ENCODE data around the gene GXYLT2.
"Not testable (repeated sequence)": the region's sequence is repeated elsewhere in the genome, so short reads cannot be mapped to it uniquely, and the experiment has no call there.

GXYLT2 gene

GRCh38 chr3:72991522-72991921 is 103.7 kb downstream of the GXYLT2 start:
- peaks cover 4% of the 10 kb centered on the region for H3K27me3 Mint-ChIP-seq
- DNase-seq (ENCODE audit: low spot score in 2 of 2) (no peak), ATAC-seq (ENCODE audit: low read depth) (no peak)
- H3K4me1 Mint-ChIP-seq: no peaks in the 10 kb centered on the region
- no peak overlapping the region for H3K4me3 Mint-ChIP-seq
- H3K27ac Mint-ChIP-seq: no peak overlapping the region
- no peaks in the 10 kb centered on the region for H3K36me3 Mint-ChIP-seq
- H3K9me3 Mint-ChIP-seq: no peaks in the 10 kb centered on the region

DNA sequence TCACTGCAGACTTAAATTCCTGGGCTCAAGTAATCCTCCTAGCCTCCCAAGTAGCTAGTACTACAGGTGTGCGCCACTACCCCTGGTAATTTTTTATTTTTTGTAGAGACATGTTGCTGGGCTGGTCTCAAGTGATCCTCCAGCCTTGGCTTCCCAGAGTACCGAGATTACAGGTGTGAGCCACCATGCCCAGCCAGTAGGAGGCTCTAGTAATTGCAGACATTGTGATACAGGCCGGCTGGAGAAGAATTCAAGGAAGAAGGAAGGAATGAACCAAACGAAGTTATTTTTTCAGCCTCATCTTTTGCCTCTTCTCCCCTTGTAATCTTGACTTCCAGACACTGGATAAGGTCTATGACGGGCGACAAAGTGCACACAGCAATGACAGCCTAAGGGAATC is 105.5 kb downstream of the GXYLT2 start:
- no peaks in the 10 kb centered on the region for H3K9me3 Mint-ChIP-seq
- peaks cover 2% of the 10 kb centered on the region for H3K36me3 Mint-ChIP-seq
- DNase-seq (ENCODE audit: low spot score in 2 of 2) (no peak), ATAC-seq (ENCODE audit: low read depth) (no peak)
- H3K27me3 Mint-ChIP-seq: peaks cover 3% of the 10 kb centered on the region
- no peak overlapping the region for H3K27ac Mint-ChIP-seq
- H3K4me3 Mint-ChIP-seq: no peak overlapping the region
- peaks cover 9% of the 10 kb centered on the region for H3K4me1 Mint-ChIP-seq

- H3K9me3 Mint-ChIP-seq: no peaks in the 10 kb centered on the region
- H3K4me3 Mint-ChIP-seq: peak overlapping the region; percentile 50
- peaks cover 5% of the 10 kb centered on the region for H3K36me3 Mint-ChIP-seq
- peaks cover 19% of the 10 kb centered on the region for H3K4me1 Mint-ChIP-seq
- peaks cover 3% of the 10 kb centered on the region for H3K27me3 Mint-ChIP-seq
- ATAC-seq (ENCODE audit: low read depth) (no peak), DNase-seq (ENCODE audit: low spot score in 2 of 2) (no peak)
- H3K27ac Mint-ChIP-seq: no peak overlapping the region
These were observed 107.5 kb downstream of the GXYLT2 start for GRCh38 chr3:72995337-72995736.

- Mint-ChIP-seq H3K27ac (peak overlapping the region; percentile 87), H3K36me3 (peaks cover 9% of the 10 kb centered on the region), H3K9me3 (no peaks in the 10 kb centered on the region), H3K4me1 (peaks cover 24% of the 10 kb centered on the region), H3K4me3 (peak overlapping the region; percentile 85), H3K27me3 (peaks cover 1% of the 10 kb centered on the region)
- DNase-seq (ENCODE audit: low spot score in 2 of 2) (no peak), ATAC-seq (ENCODE audit: low read depth) (no peak)
These were observed 108.3 kb downstream of the GXYLT2 start for GRCh38 chr3:72996121-72996472.

DNA sequence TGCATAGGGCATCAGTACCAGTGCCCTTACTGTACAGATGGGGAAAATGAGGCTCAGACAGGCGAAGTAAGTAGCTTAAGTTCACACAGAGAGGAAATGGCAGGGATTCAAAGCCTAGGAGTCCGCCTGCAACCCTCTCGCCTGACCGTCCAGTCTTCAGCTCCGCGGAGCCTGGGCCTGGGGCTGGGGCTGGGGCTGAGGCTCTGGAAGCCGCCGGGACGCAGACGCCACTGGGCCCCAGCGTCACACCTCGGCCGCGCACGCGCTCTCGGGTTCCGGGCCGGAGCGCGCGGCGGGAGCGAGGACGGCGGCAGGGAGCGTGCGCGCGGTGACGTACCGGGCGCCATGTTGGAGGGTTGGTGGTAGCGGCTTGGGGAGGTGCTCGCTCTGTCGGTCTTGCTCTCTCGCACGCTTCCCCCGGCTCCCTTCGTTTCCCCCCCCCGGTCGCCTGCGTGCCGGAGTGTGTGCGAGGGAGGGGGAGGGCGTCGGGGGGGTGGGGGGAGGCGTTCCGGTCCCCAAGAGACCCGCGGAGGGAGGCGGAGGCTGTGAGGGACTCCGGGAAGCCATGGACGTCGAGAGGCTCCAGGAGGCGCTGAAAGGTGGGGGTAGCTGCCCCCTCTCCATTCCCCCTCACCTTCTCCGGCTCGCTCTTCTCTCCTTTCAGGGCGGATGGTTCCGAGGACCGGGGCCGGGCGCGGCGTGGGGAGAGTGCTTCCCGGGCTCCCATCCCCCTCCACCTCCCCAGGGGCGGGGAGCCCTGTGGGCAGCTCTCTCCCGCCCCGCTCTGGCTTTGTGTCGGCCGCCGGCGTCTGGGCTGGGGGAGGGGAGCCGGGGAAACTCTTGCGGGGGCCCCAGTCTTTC is 108.9 kb downstream of the GXYLT2 start, which contains the start of gene PPP4R2:
PPP4R2 (plus strand) TSS at position 339 of the 861 bp plus-strand sequence; CDS start at position 566, 227 bp downstream.
- peak; percentile 89 for ATAC-seq (ENCODE audit: low read depth)
- Mint-ChIP-seq H3K4me1 (peaks cover 27% of the 10 kb centered on the region), H3K36me3 (peaks cover 11% of the 10 kb centered on the region), H3K27me3 (no peaks in the 10 kb centered on the region), H3K4me3 (peak within 1 kb of the TSS; percentile 85), H3K9me3 (no peaks in the 10 kb centered on the region), H3K27ac (peak within 1 kb of the TSS; percentile 87)
- peak; percentile 92 to 95 for DNase-seq (ENCODE audit: low spot score in 2 of 2)

DNA sequence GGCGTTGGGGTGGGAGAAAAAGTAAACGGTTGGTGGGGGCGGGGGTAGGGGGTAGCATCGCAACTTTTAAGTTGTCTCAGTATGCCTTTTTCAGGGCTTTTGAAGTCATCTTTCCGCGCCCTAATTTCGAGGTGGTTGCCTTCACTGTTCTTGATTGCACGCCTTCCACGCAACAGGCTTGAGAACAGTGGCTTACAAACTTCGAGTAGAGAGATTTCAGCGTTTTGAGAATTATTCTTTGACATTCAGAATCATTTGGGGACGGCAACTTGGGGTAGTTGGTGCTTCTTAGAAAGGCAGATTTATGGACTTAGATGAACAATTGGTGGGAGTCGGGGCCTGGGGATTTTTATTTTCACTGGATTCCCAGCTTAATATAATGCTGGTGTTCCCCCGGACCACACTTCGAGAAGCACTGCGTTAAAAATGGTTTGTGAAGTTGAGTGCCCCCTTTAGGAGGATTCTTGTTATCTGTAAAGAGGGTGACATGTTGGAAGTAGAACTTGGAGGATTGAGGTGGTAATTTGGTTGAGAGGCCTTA is 109.6 kb downstream of the GXYLT2 start:
- peaks cover 31% of the 10 kb centered on the region for H3K4me1 Mint-ChIP-seq
- peak overlapping the region; percentile 87 for H3K27ac Mint-ChIP-seq
- H3K36me3 Mint-ChIP-seq: peaks cover 14% of the 10 kb centered on the region
- no peaks in the 10 kb centered on the region for H3K9me3 Mint-ChIP-seq
- DNase-seq (ENCODE audit: low spot score in 2 of 2) (peak; percentile 24 to 35), ATAC-seq (ENCODE audit: low read depth) (peak; percentile 25)
- H3K4me3 Mint-ChIP-seq: peak overlapping the region; percentile 85
- no peaks in the 10 kb centered on the region for H3K27me3 Mint-ChIP-seq

DNA sequence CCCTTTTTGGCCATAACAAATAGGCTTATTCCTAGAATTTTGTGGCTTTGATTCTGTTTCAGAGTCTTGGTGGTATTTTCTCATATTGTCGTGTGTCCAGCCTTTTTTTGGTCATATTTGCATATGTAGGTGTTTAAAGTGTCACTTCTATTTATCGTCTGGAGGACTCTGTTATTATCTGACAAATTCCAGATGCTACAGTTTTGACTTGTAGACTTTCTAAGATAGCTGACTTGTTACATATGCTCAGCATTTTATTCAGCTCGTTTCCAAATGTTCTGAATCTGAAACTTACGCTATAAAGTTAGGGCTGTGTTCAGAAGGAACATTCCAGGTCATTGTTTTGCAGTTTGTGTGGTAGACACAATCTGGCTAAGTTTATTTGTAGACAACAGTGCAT is 110.6 kb downstream of the GXYLT2 start:
- no peak for DNase-seq (ENCODE audit: low spot score in 2 of 2)
- peak overlapping the region; percentile 58 for H3K27ac Mint-ChIP-seq
- H3K27me3 Mint-ChIP-seq: no peaks in the 10 kb centered on the region
- H3K36me3 Mint-ChIP-seq: peaks cover 15% of the 10 kb centered on the region
- no peak for ATAC-seq (ENCODE audit: low read depth)
- H3K4me3 Mint-ChIP-seq: peak overlapping the region; percentile 63
- H3K4me1 Mint-ChIP-seq: peaks cover 31% of the 10 kb centered on the region
- no peaks in the 10 kb centered on the region for H3K9me3 Mint-ChIP-seq

DNA sequence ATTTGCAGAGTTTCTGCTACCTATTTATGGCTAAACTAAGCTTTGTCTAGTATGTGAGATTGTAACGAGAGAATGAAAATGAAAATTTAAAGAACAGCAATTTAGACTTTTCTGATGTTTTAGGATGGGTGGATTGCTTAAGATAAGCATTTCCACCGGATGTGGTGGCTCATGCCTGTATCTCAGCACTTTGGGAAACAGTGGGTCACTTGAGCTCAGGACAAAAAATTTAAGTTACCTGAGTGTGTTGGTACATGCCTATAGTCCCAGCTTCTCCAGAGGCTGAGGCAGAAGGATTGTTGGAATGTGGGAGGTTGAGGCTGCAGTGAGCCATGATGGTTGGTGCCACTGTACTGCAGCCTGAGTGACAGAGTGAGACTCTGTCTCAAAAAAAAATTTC is 112.1 kb downstream of the GXYLT2 start:
- peaks cover 24% of the 10 kb centered on the region for H3K36me3 Mint-ChIP-seq
- DNase-seq (ENCODE audit: low spot score in 2 of 2): no peak
- H3K27ac Mint-ChIP-seq: peak overlapping the region; percentile 76
- no peaks in the 10 kb centered on the region for H3K9me3 Mint-ChIP-seq
- ATAC-seq (ENCODE audit: low read depth): no peak
- peaks cover 34% of the 10 kb centered on the region for H3K4me1 Mint-ChIP-seq
- no peaks in the 10 kb centered on the region for H3K27me3 Mint-ChIP-seq
- peak overlapping the region; percentile 6 for H3K4me3 Mint-ChIP-seq

- peaks cover 34% of the 10 kb centered on the region for H3K4me1 Mint-ChIP-seq
- H3K9me3 Mint-ChIP-seq; H3K4me3 Mint-ChIP-seq; H3K27ac Mint-ChIP-seq; ATAC-seq (ENCODE audit: low read depth); DNase-seq (ENCODE audit: low spot score in 2 of 2); H3K27me3 Mint-ChIP-seq: not testable (repeated sequence)
- peaks cover 37% of the 10 kb centered on the region for H3K36me3 Mint-ChIP-seq
These were observed 115.2 kb downstream of the GXYLT2 start for GRCh38 chr3:73003050-73003449.

GRCh38 chr3:73004316-73004715 is 116.5 kb downstream of the GXYLT2 start:
- no peaks in the 10 kb centered on the region for H3K9me3 Mint-ChIP-seq

GRCh38 chr3:73007992-73008712 is 120.3 kb downstream of the GXYLT2 start:
- DNase-seq (ENCODE audit: low spot score in 2 of 2) (no peak), ATAC-seq (ENCODE audit: low read depth) (no peak)
- H3K9me3 Mint-ChIP-seq: no peaks in the 10 kb centered on the region
- H3K4me3 Mint-ChIP-seq: no peak overlapping the region
- H3K27me3 Mint-ChIP-seq: no peaks in the 10 kb centered on the region
- peaks cover 42% of the 10 kb centered on the region for H3K4me1 Mint-ChIP-seq
- H3K27ac Mint-ChIP-seq: peak overlapping the region; percentile 12
- peaks cover 32% of the 10 kb centered on the region for H3K36me3 Mint-ChIP-seq

More at GRCh38 chr3:73004316-73004715, 116.5 kb downstream of the GXYLT2 start:
- Mint-ChIP-seq H3K4me1 (peaks cover 39% of the 10 kb centered on the region), H3K4me3 (no peak overlapping the region), H3K36me3 (peaks cover 40% of the 10 kb centered on the region), H3K27me3 (no peaks in the 10 kb centered on the region), H3K27ac (no peak overlapping the region)
- ATAC-seq (ENCODE audit: low read depth): no peak
- DNase-seq (ENCODE audit: low spot score in 2 of 2): no peak

DNA sequence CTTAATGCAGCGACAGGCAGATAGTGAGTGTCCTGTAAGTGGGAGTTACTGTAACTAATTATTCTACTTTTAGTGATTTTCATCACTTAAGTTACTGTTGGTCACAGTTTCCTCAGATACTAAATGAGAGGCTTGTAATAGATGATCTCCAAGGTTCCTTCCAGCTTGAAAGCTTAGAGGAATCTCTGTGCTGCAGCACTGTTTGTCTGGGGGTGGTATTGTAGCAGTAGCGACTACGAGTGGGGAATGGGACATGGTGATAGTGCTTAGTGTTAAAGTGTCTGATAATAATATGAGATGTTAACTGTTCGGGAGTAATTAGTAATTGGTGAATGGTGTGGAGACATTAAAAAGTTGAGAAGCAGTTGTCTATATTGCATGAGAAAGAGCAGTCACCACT is 121.2 kb downstream of the GXYLT2 start:
- H3K27ac Mint-ChIP-seq: peak overlapping the region; percentile 12
- H3K27me3 Mint-ChIP-seq: no peaks in the 10 kb centered on the region
- no peak overlapping the region for H3K4me3 Mint-ChIP-seq
- H3K36me3 Mint-ChIP-seq: peaks cover 30% of the 10 kb centered on the region
- ATAC-seq (ENCODE audit: low read depth) (no peak), DNase-seq (ENCODE audit: low spot score in 2 of 2) (no peak)
- H3K9me3 Mint-ChIP-seq: no peaks in the 10 kb centered on the region
- H3K4me1 Mint-ChIP-seq: peaks cover 42% of the 10 kb centered on the region

GRCh38 chr3:73009750-73010149 is 121.9 kb downstream of the GXYLT2 start:
- H3K36me3 Mint-ChIP-seq: peaks cover 27% of the 10 kb centered on the region
- no peak overlapping the region for H3K27ac Mint-ChIP-seq
- DNase-seq (ENCODE audit: low spot score in 2 of 2) (no peak), ATAC-seq (ENCODE audit: low read depth) (no peak)
- H3K4me1 Mint-ChIP-seq: peaks cover 41% of the 10 kb centered on the region
- no peaks in the 10 kb centered on the region for H3K9me3 Mint-ChIP-seq
- H3K4me3 Mint-ChIP-seq: no peak overlapping the region
- H3K27me3 Mint-ChIP-seq: no peaks in the 10 kb centered on the region

DNA sequence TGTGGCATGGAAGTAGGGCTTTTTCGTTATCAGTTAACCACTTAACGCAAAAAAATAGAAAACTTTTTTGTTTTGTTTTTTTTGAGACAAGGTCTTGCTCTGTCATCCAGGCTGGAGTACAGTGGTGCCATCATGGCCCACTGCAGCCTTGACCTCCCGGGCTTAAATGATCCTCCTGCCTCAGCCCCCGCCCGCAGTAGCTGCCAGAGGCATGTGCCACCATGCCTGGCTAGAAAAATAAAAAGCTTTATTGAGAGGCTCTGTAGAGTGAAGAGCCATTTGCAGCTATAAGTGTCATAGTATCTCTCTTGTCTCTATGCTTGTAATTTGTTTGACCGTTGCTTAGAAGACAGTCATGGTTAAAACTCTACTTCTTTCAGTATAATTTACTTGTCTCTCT is 122.3 kb downstream of the GXYLT2 start:
- Mint-ChIP-seq H3K36me3 (peaks cover 23% of the 10 kb centered on the region), H3K4me1 (peaks cover 40% of the 10 kb centered on the region), H3K9me3 (no peaks in the 10 kb centered on the region), H3K4me3 (no peak overlapping the region), H3K27me3 (no peaks in the 10 kb centered on the region), H3K27ac (no peak overlapping the region)
- ATAC-seq (ENCODE audit: low read depth) (no peak), DNase-seq (ENCODE audit: low spot score in 2 of 2) (no peak)
